GM21723 (cell line): ENCODE measurements around the gene LRP1B.

Source experiments
- ATAC-seq: cut with Tn5 transposase; IDR thresholded peaks from one replicate; pipeline ENCODE4 v1.9.1; 2021; ENCODE audit warnings: mild to moderate bottlenecking, moderate library complexity; ENCODE audit not compliant: unreplicated experiment

The LRP1B gene

GRCh38 chr2:140528982-140529381 is 1601.8 kb downstream of the LRP1B start:
- no peak for ATAC-seq

GRCh38 chr2:140526575-140526974 is 1604.2 kb downstream of the LRP1B start:
- no peak for ATAC-seq

GRCh38 chr2:140512106-140512505 is 1618.7 kb downstream of the LRP1B start:
- ATAC-seq = no peak

DNA sequence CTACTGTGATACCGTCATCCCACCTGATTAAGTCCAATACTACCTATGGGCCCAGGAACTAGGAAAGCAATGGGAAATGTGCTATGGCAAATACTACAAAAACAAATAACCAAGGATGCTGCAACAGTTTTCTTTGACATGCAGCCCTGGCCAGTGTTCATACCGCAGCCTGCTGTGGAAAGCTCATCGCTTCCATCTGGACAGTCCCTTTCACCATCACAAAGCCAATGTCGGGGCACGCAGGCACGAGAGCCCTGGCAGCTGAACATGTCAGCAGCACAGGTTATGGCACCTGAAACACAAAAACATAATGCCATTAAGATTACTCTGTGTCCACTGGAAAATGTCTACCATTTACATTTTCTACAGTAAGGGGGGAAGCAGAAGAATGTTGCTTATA is 1621.1 kb downstream of the LRP1B start:
- ATAC-seq = no peak

- ATAC-seq = no peak
Measured at GRCh38 chr2:140508756-140509155, 1622.1 kb downstream of the LRP1B start.

GRCh38 chr2:140506606-140507005 is 1624.2 kb downstream of the LRP1B start:
- ATAC-seq = no peak

DNA sequence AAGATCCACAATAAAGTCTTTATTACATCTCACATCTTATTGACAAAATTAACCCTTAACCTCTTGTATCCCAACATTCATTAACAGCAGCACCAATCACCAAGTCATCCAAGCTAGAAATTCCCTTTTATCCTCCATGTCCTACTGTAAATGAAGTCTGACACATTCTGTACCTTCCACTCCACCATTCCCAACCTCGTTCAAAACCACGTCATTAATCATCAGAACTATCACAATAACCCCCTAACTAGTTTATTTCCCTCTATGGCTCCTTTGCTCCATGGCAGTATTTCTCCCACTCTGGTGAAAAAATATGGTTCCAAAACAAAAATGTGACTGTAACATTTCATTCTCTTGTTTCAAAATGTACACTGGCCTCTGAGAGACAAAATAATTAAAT is 1626.2 kb downstream of the LRP1B start:
- no peak for ATAC-seq

GRCh38 chr2:140502951-140503630 is 1627.7 kb downstream of the LRP1B start:
- ATAC-seq = no peak

- ATAC-seq = no peak
Measured at GRCh38 chr2:140498360-140498759, 1632.5 kb downstream of the LRP1B start.

- ATAC-seq = no peak
Measured at GRCh38 chr2:140496714-140497113, 1634.1 kb downstream of the LRP1B start.

GRCh38 chr2:140491876-140492275 is 1638.9 kb downstream of the LRP1B start:
- no peak for ATAC-seq

DNA sequence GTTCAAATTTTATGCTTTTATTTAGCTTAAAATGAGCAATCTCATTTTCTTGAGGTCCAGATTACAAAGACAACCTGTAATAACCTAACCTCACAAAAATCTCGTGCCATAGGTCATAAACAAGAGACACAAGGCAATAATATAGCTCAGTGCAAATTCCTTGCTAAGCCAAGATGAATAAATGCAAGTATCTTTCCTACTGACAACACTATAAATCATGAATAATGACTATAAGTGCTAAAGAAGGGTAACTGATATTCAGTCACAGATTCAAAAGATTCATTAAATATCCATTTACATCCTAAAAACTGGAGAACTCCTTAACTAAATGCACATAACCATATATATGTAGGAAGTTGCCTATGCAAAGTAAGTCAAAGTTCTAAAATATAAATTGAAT is 1641.6 kb downstream of the LRP1B start:
- ATAC-seq = no peak

DNA sequence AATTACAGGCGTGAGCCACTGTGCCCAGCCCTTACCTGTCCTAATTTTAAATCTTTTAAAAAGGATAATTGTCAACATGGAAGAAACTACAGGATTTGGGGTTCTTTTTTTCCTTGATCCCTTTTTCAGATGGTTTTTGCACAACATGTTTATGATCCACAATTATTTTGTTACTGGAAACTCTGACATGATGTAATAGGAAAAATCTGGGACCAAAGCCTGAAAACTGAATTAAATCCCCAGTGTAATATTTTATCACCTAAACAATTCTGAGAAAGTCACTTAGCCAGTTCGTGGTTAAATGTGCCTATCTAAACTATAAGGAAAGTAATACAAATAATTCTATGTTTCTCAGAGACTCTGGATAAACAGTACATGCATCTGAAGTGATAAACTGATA is 1649.7 kb downstream of the LRP1B start:
- no peak for ATAC-seq

GRCh38 chr2:140473851-140474250 is 1657.0 kb downstream of the LRP1B start:
- no peak for ATAC-seq

- no peak for ATAC-seq
Measured at GRCh38 chr2:140472676-140473075, 1658.1 kb downstream of the LRP1B start.

- no peak for ATAC-seq
Measured at GRCh38 chr2:140465301-140465700, 1665.5 kb downstream of the LRP1B start.

GRCh38 chr2:140462990-140463389 is 1667.8 kb downstream of the LRP1B start:
- ATAC-seq = no peak

GRCh38 chr2:140457483-140457882 is 1673.3 kb downstream of the LRP1B start:
- no peak for ATAC-seq

DNA sequence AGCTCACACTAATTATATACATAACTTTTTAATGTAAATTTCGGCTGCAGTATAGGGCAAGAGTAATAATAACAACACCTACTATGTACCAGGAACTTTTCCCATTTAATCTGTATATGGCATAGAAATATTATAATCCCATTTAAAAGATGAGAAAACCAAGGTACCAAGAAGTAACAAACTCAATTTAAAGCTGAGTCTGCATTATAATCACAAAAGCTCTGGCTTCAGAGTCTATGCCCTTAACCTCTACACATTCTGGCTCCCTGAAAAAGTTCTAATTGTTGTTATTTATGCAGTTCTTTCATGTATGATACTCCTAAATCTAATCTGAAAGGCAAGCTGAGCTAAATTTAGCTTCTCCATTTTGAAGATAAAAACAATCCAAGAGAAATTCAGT is 1675.5 kb downstream of the LRP1B start:
- no peak for ATAC-seq

- ATAC-seq = no peak
Measured at GRCh38 chr2:140454717-140455116, 1676.1 kb downstream of the LRP1B start.

- no peak for ATAC-seq
Measured at GRCh38 chr2:140451324-140451723, 1679.5 kb downstream of the LRP1B start.

DNA sequence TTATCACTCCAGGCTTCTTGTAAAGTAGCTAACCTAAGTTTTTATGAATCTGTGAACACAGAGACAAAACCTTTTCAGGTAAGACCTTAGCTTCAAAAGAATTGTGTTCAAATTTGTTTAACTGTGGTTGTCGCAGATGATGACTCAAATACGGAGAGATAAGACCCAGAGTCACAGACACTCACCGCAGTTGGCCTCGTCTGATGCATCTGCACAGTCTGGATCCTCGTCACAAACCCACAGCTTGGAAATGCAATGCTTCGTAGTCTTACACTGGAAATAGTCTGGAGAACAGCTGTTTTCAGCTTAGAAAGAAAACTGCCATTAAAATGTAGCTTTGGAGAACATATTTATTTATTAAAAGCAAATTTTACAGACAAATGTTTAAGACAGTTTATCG is 1688.5 kb downstream of the LRP1B start:
- ATAC-seq = no peak

DNA sequence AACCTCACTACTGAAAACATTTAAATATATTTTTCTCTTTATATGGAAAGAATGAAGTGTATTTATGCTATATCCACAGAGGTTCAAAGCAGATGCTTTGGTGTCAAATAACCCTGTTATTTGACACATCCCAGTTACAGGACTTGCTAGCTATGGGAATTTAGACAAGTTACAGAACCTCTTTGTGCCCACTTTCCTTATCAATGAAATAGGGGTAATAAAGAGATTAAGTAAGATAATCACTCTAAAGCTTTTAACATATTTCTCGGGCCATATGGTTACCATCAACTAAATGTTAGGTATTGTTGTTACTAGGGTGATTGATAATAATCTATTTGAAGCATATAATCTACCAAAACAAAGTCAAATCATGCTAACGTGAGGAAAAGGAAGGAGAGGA is 1690.0 kb downstream of the LRP1B start:
- no peak for ATAC-seq
